Astrocyte (in vitro differentiated cells and primary cell): Measurements from ENCODE around the gene DCAF6. TPM values are rescaled to one million over a fixed set of nuclear protein-coding genes. Genes with fewer than 3 reads are reported as not detected.
A peak's percentile ranks its signal among the peaks of the same experiment; 100 is the strongest.

Experiments
- DNase-seq: peaks from one replicate; pipeline ENCODE4 v3.0.0-alpha.2; 2010; ENCODE audit warnings: low read depth
- FAIRE-seq: peaks from 2 replicates; lab custom pipeline; 2011; peaks lifted over from hg19 to GRCh38; lab: Jason Lieb, UNC
- H2AFZ ChIP-seq: 2 replicates; pipeline ENCODE4 v1.6.0; 2012; ENCODE audit warnings: low read depth, low read length, inconsistent platforms
- H3K27ac ChIP-seq: 2 replicates; pipeline ENCODE4 v1.5.1; 2011; ENCODE audit warnings: low read depth, low read length, inconsistent platforms
- H3K27me3 ChIP-seq: 2 replicates; pipeline ENCODE4 v1.6.0; 2011; ENCODE audit warnings: low read length, inconsistent platforms; ENCODE audit not compliant: insufficient read depth
- H3K36me3 ChIP-seq: 2 replicates; pipeline ENCODE4 v1.5.1; 2011; ENCODE audit warnings: low read length, inconsistent platforms; ENCODE audit not compliant: insufficient read depth
- H3K4me1 ChIP-seq: 2 replicates; pipeline ENCODE4 v1.5.1; 2011; ENCODE audit warnings: low read length, inconsistent platforms; ENCODE audit not compliant: insufficient read depth
- H3K4me2 ChIP-seq: 2 replicates; pipeline ENCODE4 v1.6.0; 2012; ENCODE audit warnings: low read length, inconsistent platforms
- H3K4me3 ChIP-seq: 2 replicates; pipeline ENCODE4 v1.5.1; 2011; ENCODE audit warnings: low read depth, mild to moderate bottlenecking, low read length, inconsistent platforms; ENCODE audit not compliant: insufficient read depth
- H3K79me2 ChIP-seq: 2 replicates; pipeline ENCODE4 v1.6.0; 2012; ENCODE audit warnings: mild to moderate bottlenecking, low read length, inconsistent platforms; ENCODE audit not compliant: insufficient read depth
- H3K9ac ChIP-seq: 2 replicates; pipeline ENCODE4 v1.6.0; 2012; ENCODE audit warnings: mild to moderate bottlenecking, low read length, inconsistent platforms
- H3K9me3 ChIP-seq: 2 replicates; pipeline ENCODE4 v1.5.1; 2012; ENCODE audit warnings: low read depth, mild to moderate bottlenecking, low read length, inconsistent platforms; ENCODE audit not compliant: insufficient read depth
- H4K20me1 ChIP-seq: 2 replicates; pipeline ENCODE4 v1.6.0; 2012; ENCODE audit warnings: low read length, inconsistent platforms; ENCODE audit not compliant: insufficient read depth
- H3K27ac Mint-ChIP-seq: one replicate; pipeline ENCODE4 v1.8.0; 2021; ENCODE audit warnings: mild to moderate bottlenecking, mixed read lengths; ENCODE audit not compliant: unreplicated experiment
- H3K27me3 Mint-ChIP-seq: one replicate; pipeline ENCODE4 v1.8.0; 2021; ENCODE audit warnings: low read depth, mixed read lengths; ENCODE audit not compliant: unreplicated experiment
- H3K36me3 Mint-ChIP-seq: one replicate; pipeline ENCODE4 v1.8.0; 2021; ENCODE audit warnings: low read depth, mixed read lengths; ENCODE audit not compliant: unreplicated experiment
- H3K4me1 Mint-ChIP-seq: one replicate; pipeline ENCODE4 v1.8.0; 2021; ENCODE audit warnings: low read depth, mixed read lengths; ENCODE audit not compliant: unreplicated experiment
- H3K4me3 Mint-ChIP-seq: one replicate; pipeline ENCODE4 v1.8.0; 2021; ENCODE audit warnings: mild to moderate bottlenecking, moderate library complexity, mixed read lengths; ENCODE audit not compliant: unreplicated experiment
- H3K9me3 Mint-ChIP-seq: one replicate; pipeline ENCODE4 v1.8.0; 2021; ENCODE audit warnings: mild to moderate bottlenecking, mixed read lengths; ENCODE audit not compliant: unreplicated experiment
- EZH2 ChIP-seq: IDR thresholded peaks from 2 replicates; pipeline ENCODE4 v1.6.1; 2012; ENCODE audit warnings: mild to moderate bottlenecking, low read length, inconsistent platforms; ENCODE audit not compliant: insufficient read depth
- total RNA-seq: library from RNA; stranded (reverse); gene quantifications from 2 replicates; pipeline ENCODE4 v1.2.1, GENCODE V29; 2021
- TF ChIP-seq, protein P1 (sequence below): IDR thresholded peaks from 2 replicates; pipeline ENCODE4 v1.5.1; 2011; ENCODE audit warnings: low read depth, mild to moderate bottlenecking, inconsistent platforms, low read length, moderate library complexity; ENCODE audit not compliant: insufficient read depth

Gene DCAF6
- total RNA-seq, 1 donor from 2014 or later = 57.4 TPM

DNA sequence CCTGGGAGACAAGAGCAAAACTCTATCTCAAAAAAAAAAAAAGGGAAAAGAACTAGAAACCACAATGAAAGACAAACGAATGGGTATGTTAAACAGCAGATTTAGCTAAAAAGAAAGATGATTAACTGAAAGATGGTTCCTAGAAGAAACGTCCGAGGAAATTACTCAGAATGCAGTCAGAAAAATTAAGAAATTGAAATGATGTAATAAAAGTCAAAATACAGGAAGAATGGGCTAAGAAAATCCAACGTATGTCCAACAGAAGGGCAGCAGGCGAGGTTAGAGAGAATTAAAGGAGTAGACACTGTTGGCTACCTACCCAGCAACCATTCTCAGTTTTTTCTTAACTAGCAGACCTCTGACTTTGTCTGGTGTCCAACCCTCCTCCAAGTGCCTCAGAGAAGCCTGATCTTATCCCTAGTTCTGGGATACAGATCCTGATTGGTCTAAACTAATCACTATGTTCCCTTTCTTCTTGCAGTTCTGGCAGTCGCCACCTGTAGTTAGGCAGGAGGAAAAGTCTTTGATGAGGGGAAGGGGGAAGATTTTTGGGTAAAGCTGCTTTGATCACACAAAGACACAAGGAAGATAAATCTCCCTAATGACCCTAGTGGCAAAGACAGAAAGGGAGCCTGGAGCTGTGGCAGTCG, 174.5 kb downstream of the DCAF6 start:
- Histone ChIP-seq H3K9me3 (no peaks in the 10 kb centered on the region), H3K79me2 (no peaks in the 10 kb centered on the region), H3K4me2 (no peak overlapping the region), H3K36me3 (no peaks in the 10 kb centered on the region), H3K4me3 (no peak overlapping the region), H4K20me1 (peaks cover 4% of the 10 kb centered on the region), H3K4me1 (peaks cover 6% of the 10 kb centered on the region), H2AFZ (no peak overlapping the region), H3K9ac (no peak overlapping the region), H3K27me3 (no peaks in the 10 kb centered on the region), H3K27ac (no peak overlapping the region)
- Mint-ChIP-seq H3K27ac (peak overlapping the region; percentile 34), H3K36me3 (peaks cover 6% of the 10 kb centered on the region), H3K4me3 (no peak overlapping the region), H3K27me3 (no peaks in the 10 kb centered on the region), H3K9me3 (no peaks in the 10 kb centered on the region), H3K4me1 (peaks cover 15% of the 10 kb centered on the region)
- FAIRE-seq = no peak
- no peak for DNase-seq
- TF ChIP-seq EZH2 = no peak
- TF ChIP-seq, protein P1, sequence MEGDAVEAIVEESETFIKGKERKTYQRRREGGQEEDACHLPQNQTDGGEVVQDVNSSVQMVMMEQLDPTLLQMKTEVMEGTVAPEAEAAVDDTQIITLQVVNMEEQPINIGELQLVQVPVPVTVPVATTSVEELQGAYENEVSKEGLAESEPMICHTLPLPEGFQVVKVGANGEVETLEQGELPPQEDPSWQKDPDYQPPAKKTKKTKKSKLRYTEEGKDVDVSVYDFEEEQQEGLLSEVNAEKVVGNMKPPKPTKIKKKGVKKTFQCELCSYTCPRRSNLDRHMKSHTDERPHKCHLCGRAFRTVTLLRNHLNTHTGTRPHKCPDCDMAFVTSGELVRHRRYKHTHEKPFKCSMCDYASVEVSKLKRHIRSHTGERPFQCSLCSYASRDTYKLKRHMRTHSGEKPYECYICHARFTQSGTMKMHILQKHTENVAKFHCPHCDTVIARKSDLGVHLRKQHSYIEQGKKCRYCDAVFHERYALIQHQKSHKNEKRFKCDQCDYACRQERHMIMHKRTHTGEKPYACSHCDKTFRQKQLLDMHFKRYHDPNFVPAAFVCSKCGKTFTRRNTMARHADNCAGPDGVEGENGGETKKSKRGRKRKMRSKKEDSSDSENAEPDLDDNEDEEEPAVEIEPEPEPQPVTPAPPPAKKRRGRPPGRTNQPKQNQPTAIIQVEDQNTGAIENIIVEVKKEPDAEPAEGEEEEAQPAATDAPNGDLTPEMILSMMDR = no peak

DNA sequence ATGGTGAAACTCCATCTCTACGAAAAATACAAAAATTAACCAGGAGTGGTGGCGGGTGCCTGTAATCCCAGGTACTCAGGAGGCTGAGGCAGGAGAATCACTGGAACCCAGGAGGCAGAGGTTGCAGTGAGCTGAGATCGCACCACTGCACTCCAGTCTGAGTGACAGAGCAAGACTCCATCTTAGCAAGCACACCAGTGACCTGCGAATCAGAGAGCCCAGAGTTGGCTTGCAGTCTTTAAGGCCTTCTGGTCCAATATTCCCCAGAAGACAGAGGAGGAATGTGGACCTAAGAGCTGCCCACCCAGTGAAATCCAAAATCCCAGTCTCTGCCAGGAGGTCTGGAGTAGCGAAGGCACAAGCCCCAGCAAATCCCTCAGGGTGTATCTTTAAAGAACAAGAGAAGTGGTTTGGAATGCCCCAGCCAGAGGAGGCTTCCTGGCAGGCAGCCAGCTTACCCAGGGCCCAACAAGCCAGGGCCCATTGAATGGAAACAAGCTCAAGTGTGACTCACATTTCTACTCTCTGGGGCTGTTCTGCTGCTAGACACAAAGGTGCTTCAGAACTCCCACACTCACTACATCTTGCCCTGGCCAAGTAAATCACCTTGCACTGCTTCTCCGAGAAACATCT, 176.3 kb downstream of the DCAF6 start:
- H4K20me1 ChIP-seq = peaks cover 4% of the 10 kb centered on the region
- no peak for FAIRE-seq
- H3K27ac Mint-ChIP-seq = peak overlapping the region; percentile 85
- no peaks in the 10 kb centered on the region for H3K9me3 ChIP-seq
- H3K36me3 ChIP-seq = peaks cover 3% of the 10 kb centered on the region
- TF ChIP-seq EZH2 = no peak
- TF ChIP-seq, protein P1 = no peak
- no peak overlapping the region for H3K9ac ChIP-seq
- H3K9me3 Mint-ChIP-seq = no peaks in the 10 kb centered on the region
- peak; percentile 81 for DNase-seq
- no peaks in the 10 kb centered on the region for H3K27me3 ChIP-seq
- H3K4me3 Mint-ChIP-seq = no peak overlapping the region
- H3K36me3 Mint-ChIP-seq = peaks cover 6% of the 10 kb centered on the region
- H3K27me3 Mint-ChIP-seq = no peaks in the 10 kb centered on the region
- peak overlapping the region; percentile 17 for H3K4me2 ChIP-seq
- H3K4me1 ChIP-seq = peaks cover 6% of the 10 kb centered on the region
- H3K79me2 ChIP-seq = no peaks in the 10 kb centered on the region
- peaks cover 13% of the 10 kb centered on the region for H3K4me1 Mint-ChIP-seq
- H2AFZ ChIP-seq = peak overlapping the region; percentile 28
- H3K27ac ChIP-seq = no peak overlapping the region
- H3K4me3 ChIP-seq = no peak overlapping the region

DNA sequence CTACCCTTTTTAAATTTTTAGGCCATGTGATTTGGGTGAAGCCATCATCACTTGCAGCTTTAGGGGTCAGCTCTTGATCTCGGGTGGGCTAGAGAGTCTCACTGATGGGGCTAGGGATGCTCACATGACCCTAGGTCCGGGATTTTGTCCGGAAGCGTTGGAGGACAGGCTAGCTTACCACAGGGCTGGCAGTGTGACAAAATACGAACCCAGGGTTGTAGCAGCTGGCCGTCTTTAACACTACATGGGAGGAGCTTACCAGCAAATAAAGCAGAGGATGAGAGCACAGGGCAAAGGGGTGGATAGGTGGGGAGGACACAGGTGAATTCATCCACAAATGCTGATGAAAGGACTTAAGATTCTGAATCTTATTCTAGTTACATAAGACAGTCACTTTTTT, 178.4 kb downstream of the DCAF6 start:
- DNase-seq (no peak), FAIRE-seq (no peak)
- TF ChIP-seq, protein P1 = no peak
- no peak for TF ChIP-seq EZH2
- peaks cover 3% of the 10 kb centered on the region for H3K36me3 ChIP-seq
- Mint-ChIP-seq H3K27me3 (no peaks in the 10 kb centered on the region), H3K27ac (no peak overlapping the region), H3K4me1 (peaks cover 13% of the 10 kb centered on the region), H3K4me3 (no peak overlapping the region), H3K9me3 (peaks cover 7% of the 10 kb centered on the region), H3K36me3 (peaks cover 12% of the 10 kb centered on the region)
- H3K27ac ChIP-seq = no peak overlapping the region
- H3K27me3 ChIP-seq = no peaks in the 10 kb centered on the region
- H3K9ac ChIP-seq = no peak overlapping the region
- no peak overlapping the region for H3K4me3 ChIP-seq
- H4K20me1 ChIP-seq = peaks cover 4% of the 10 kb centered on the region
- no peak overlapping the region for H2AFZ ChIP-seq
- H3K9me3 ChIP-seq = no peaks in the 10 kb centered on the region
- peaks cover 6% of the 10 kb centered on the region for H3K4me1 ChIP-seq
- H3K4me2 ChIP-seq = no peak overlapping the region
- H3K79me2 ChIP-seq = no peaks in the 10 kb centered on the region
